Measurements from ENCODE around the gene RBM18.

RBM18 gene

GRCh38 chr9:122219856-122220672 lies 44.6 kb downstream of the RBM18 start:
- no peaks in the 10 kb centered on the region for H3K4me1 ChIP-seq
- no peak for DNase-seq
- no peak overlapping the region for H3K4me3 ChIP-seq (ENCODE audit: low read depth, low read length)
- TF ChIP-seq, protein P1, sequence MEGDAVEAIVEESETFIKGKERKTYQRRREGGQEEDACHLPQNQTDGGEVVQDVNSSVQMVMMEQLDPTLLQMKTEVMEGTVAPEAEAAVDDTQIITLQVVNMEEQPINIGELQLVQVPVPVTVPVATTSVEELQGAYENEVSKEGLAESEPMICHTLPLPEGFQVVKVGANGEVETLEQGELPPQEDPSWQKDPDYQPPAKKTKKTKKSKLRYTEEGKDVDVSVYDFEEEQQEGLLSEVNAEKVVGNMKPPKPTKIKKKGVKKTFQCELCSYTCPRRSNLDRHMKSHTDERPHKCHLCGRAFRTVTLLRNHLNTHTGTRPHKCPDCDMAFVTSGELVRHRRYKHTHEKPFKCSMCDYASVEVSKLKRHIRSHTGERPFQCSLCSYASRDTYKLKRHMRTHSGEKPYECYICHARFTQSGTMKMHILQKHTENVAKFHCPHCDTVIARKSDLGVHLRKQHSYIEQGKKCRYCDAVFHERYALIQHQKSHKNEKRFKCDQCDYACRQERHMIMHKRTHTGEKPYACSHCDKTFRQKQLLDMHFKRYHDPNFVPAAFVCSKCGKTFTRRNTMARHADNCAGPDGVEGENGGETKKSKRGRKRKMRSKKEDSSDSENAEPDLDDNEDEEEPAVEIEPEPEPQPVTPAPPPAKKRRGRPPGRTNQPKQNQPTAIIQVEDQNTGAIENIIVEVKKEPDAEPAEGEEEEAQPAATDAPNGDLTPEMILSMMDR (IDR thresholded peaks at IDR 0.05; ENCODE audit: low read depth, low read length): no peak
- H3K36me3 ChIP-seq: no peaks in the 10 kb centered on the region
- H3K9me3 ChIP-seq: no peaks in the 10 kb centered on the region
- peaks cover 100% of the 10 kb centered on the region for H3K27me3 ChIP-seq

DNA sequence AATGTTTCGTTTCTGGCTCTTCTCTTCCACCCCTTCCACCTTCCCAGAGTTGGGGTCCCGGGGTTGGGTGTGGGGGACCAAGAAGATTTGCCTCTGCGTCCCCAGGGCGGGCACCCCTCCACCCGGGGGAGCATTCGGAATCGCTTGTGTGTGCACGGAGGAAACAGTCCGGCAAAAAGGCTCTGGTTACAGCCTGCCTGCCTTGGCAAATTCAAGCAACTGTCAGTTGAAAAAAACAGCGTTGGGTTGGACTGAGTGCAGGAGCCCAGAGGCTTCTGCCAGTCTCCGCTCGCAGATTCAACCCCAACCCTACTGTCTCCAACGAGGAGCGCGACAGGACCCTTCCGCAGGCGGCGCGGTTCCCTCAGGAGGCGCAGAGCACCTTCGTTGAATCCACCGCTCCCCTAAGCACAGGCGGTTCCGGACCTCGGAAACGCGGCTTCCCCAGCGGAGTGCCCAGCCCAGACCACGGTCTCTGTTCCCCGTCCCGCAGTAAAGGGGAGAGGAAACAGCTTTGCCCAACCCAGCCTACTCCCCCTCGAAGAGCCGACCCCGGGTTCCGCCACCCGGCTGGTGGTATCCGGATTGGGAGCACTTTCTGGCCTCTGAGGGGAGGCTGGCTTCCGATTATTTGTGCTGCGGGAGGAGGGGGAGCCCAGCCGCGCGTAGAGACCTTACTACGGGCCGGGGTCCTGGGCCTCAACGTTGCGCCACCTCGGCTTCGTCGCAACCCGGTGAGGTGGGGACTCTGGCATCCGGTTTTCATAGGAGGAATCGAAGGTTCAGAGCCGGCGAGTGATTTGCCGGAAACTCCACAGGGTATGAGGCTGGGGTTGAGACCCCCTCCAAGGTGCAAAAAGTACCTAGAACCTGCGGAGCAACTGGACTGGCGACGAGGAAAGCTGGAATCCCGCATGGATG lies 45.4 kb downstream of the RBM18 start:
- DNase-seq: no peak
- peaks cover 100% of the 10 kb centered on the region for H3K27me3 ChIP-seq
- no peaks in the 10 kb centered on the region; the same call in 1 of the 2 replicates for H3K4me1 ChIP-seq
- no peaks in the 10 kb centered on the region for H3K9me3 ChIP-seq
- TF ChIP-seq, protein P1 (IDR thresholded peaks at IDR 0.05; ENCODE audit: low read depth, low read length): no peak
- H3K36me3 ChIP-seq: no peaks in the 10 kb centered on the region
- no peak overlapping the region for H3K4me3 ChIP-seq (ENCODE audit: low read depth, low read length)

DNA sequence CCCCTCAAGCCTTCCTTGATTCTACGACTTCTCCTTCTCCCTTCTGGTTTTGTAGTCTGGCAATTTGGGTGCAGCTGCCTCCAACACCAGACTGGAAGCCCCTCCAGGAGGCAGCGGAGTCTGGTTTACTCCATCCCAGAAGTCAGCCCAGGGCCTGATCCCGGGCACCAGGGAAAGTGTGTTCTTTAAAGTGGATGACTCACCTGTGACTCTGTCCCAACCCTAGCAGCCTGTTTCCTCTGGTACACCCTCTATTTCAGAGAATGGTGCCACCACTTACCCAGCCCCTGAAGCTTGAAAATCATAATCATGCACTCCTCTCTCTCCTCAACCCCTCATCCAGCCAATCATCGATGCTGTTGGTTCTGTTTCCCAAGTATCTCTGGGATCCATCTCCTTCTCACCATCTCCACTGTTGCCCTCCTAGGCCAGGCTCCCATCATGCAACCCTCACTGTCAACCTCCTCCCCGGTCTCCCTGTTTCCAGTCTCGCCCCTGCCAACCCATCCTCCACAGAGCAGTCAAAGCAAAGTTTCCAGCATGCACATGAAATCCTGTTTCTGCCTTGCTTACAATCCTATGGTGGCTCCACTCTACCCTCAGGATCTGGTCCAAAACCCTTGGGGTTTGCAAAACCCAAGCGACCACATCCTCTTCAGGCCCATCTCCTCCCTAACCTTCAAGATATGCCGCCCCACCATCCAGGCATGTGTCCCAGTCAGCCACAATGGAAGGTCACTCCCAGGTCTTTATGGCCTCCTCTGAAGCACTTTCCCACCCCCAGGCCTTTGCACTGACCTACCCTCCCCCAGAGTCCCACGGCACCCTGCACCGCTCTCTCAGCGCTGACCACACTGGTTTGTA lies 46.3 kb downstream of the RBM18 start:
- peaks cover 4% of the 10 kb centered on the region for H3K9me3 ChIP-seq
- peaks cover 97% of the 10 kb centered on the region for H3K27me3 ChIP-seq
- no peaks in the 10 kb centered on the region for H3K36me3 ChIP-seq
- H3K4me3 ChIP-seq (ENCODE audit: low read depth, low read length): no peak overlapping the region
- peaks cover 3% of the 10 kb centered on the region for H3K4me1 ChIP-seq
- DNase-seq: no peak
- TF ChIP-seq, protein P1 (IDR thresholded peaks at IDR 0.05; ENCODE audit: low read depth, low read length): no peak

- H3K4me3 ChIP-seq (ENCODE audit: low read depth, low read length): no peak overlapping the region
- peaks cover 6% of the 10 kb centered on the region for H3K9me3 ChIP-seq
- TF ChIP-seq, protein P1 (IDR thresholded peaks at IDR 0.05; ENCODE audit: low read depth, low read length): no peak
- DNase-seq: no peak
- peaks cover 3% of the 10 kb centered on the region for H3K4me1 ChIP-seq
- H3K36me3 ChIP-seq: no peaks in the 10 kb centered on the region
- peaks cover 97% of the 10 kb centered on the region for H3K27me3 ChIP-seq
Measured at GRCh38 chr9:122217640-122218039, 47.0 kb downstream of the RBM18 start.

- no peak for DNase-seq
- TF ChIP-seq, protein P1 (IDR thresholded peaks at IDR 0.05; ENCODE audit: low read depth, low read length): no peak
- peaks cover 3% of the 10 kb centered on the region for H3K4me1 ChIP-seq
- H3K27me3 ChIP-seq: peaks cover 97% of the 10 kb centered on the region
- no peak overlapping the region for H3K4me3 ChIP-seq (ENCODE audit: low read depth, low read length)
- H3K36me3 ChIP-seq: no peaks in the 10 kb centered on the region
- H3K9me3 ChIP-seq: peaks cover 6% of the 10 kb centered on the region
Measured at GRCh38 chr9:122216798-122217418, 47.7 kb downstream of the RBM18 start.
